MG63 (cell line): Measurements from ENCODE around the gene PRKCB. TPM values are rescaled to one million over a fixed set of nuclear protein-coding genes. Genes with fewer than 3 reads are reported as not detected.

ENCODE experiments used
- DNase-seq: peaks from one replicate; pipeline ENCODE4 v3.0.0-alpha.2; 2020
- H3K27me3 ChIP-seq: fragments of 250-450 bp; sonication (Bioruptor Pico); 2 replicates; pipeline ENCODE4 v1.5.1; 2020; ENCODE audit warnings: mild to moderate bottlenecking, moderate library complexity
- H3K36me3 ChIP-seq: fragments of 250-450 bp; sonication (Bioruptor Pico); 2 replicates; pipeline ENCODE4 v1.5.1; 2020; ENCODE audit warnings: mild to moderate bottlenecking, moderate library complexity
- H3K4me3 ChIP-seq: fragments of 250-450 bp; sonication (Bioruptor Pico); 2 replicates; pipeline ENCODE4 v1.5.1; 2020; ENCODE audit warnings: mild to moderate bottlenecking, moderate library complexity
- H3K9me3 ChIP-seq: fragments of 250-450 bp; sonication (Bioruptor Pico); 2 replicates; pipeline ENCODE4 v1.5.1; 2020; ENCODE audit warnings: mild to moderate bottlenecking, moderate library complexity
- total RNA-seq: library from RNA; depleted of rRNA; stranded (reverse); fragments of >200 nt; shearing (Covaris generic); gene quantifications from 2 replicates; pipeline ENCODE4 v1.2.3, GENCODE V29; 2014; ENCODE audit warnings: low replicate concordance

The PRKCB gene
- total RNA-seq, 1 experiment from 2014 or later = not detected

DNA sequence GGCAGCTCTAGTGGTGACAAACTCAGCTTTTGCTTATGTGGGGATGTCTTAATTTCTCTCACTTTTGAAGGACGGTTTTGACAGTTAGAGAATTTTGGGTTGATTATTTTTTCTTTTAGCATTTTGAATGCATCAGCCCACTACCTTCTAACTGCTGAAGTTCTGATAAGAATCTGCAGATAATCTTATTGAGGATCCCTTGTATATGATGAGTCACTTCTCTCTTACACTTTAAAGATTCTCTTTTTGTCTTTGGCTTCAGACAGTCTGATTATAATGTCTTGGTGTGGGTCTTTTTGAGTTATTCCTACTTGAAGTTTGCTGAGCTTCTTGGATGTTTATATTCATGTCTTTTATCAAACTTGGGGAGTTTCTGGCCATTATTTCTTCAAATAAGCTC lies 5.5 kb upstream of the PRKCB start:
- peaks cover 3% of the 10 kb centered on the region; the same call in 1 of the 2 replicates for H3K27me3 ChIP-seq
- H3K36me3 ChIP-seq = no peaks in the 10 kb centered on the region
- peaks cover 2% of the 10 kb centered on the region; the same call in 1 of the 2 replicates for H3K9me3 ChIP-seq
- no peak for DNase-seq
- no peak overlapping the region for H3K4me3 ChIP-seq

DNA sequence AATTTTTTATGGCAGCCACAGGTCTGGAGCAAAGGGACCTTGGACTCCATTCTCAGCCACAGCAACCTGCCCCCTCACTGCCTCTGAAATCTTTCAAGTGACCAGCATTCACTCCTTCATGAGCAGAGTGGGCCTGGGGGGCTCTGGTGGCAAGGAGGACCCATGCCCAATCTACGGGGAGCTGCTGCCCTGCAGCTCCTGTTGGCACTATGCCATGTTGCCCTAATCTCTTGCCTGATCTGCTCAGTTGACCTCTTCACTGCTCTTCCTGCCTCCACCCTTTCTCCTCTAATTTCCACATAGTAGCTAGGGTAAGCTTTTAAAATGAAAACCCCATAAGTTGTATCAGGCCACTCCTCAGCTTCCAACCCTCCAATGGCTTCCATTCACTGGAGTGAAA lies 2.9 kb upstream of the PRKCB start:
- peaks cover 26% of the 10 kb centered on the region for H3K27me3 ChIP-seq
- H3K4me3 ChIP-seq = no peak overlapping the region
- no peaks in the 10 kb centered on the region for H3K36me3 ChIP-seq
- peaks cover 2% of the 10 kb centered on the region; the same call in 1 of the 2 replicates for H3K9me3 ChIP-seq
- no peak for DNase-seq

DNA sequence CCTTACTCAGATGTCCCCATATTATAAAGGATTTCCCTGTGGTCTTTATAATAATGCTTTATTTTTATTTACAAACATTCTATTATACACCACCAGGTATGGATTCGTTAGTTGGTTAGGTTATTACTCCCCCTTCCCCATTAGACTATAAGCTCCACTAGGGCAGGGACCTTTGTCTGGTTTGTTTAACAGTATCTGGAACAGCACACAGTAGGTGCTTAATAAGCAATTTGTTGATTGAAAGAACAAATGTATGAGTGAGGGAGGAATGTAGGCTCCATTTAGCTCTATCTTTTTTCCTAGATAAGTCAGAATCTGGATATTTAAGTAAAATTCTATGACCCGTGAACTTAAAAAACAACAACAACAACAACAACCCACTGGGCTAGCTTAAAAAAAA lies 2.3 kb upstream of the PRKCB start:
- Histone ChIP-seq H3K36me3 (no peaks in the 10 kb centered on the region), H3K27me3 (peaks cover 31% of the 10 kb centered on the region), H3K9me3 (peaks cover 2% of the 10 kb centered on the region; the same call in 1 of the 2 replicates), H3K4me3 (no peak overlapping the region)
- no peak for DNase-seq

DNA sequence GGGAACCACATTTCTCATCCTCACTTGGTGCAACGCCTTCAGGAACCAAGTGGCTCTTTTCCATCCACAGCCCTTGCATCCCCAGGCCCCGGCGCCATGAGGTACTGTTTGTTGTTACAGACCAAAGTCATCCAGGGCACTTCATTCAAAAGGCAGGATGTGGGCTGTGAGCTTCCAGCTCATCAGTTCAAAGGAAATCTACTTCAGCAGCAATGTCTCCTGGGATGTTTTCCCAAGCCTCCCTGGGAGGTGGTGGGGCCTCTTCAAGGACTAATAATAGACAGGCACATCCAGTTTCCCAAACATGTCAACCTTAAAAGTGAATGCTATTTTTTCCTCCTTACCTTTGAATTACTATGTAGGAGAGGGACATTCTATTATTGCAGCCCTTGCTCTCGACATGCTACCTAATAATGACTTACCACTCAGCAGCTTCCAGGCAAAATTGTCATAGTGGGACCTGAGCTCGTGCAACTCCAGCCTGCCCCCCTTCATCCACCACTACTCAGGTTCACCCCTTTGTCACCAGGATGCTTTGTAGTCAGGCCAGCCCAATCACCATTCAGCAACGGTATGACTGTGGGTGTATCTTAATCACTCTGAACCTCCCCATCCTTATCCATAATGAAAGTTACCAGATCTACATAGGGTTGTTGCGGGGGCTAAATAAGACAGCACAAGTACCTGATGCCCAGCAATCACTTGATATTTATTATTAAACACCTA lies 1.7 kb upstream of the PRKCB start:
- DNase-seq = no peak
- Histone ChIP-seq H3K27me3 (peaks cover 33% of the 10 kb centered on the region), H3K36me3 (no peaks in the 10 kb centered on the region)

DNA sequence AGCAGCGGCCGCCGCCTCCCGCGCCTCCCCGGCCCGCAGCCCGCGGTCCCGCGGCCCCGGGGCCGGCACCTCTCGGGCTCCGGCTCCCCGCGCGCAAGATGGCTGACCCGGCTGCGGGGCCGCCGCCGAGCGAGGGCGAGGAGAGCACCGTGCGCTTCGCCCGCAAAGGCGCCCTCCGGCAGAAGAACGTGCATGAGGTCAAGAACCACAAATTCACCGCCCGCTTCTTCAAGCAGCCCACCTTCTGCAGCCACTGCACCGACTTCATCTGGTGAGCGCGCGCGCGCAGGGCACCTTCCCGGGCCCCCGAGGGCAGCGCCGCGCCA lies 258 bp downstream of the PRKCB start:
- DNase-seq = no peak
- Histone ChIP-seq H3K9me3 (no peaks in the 10 kb centered on the region), H3K4me3 (no peak overlapping the region), H3K36me3 (no peaks in the 10 kb centered on the region), H3K27me3 (peaks cover 43% of the 10 kb centered on the region)

More for the DNA sequence above, 1.7 kb upstream of the PRKCB start:
- no peak overlapping the region for H3K4me3 ChIP-seq
- 0 out of 2 replicates have a peak, but pooled peaks cover 2% of the 10 kb centered on the region for H3K9me3 ChIP-seq

DNA sequence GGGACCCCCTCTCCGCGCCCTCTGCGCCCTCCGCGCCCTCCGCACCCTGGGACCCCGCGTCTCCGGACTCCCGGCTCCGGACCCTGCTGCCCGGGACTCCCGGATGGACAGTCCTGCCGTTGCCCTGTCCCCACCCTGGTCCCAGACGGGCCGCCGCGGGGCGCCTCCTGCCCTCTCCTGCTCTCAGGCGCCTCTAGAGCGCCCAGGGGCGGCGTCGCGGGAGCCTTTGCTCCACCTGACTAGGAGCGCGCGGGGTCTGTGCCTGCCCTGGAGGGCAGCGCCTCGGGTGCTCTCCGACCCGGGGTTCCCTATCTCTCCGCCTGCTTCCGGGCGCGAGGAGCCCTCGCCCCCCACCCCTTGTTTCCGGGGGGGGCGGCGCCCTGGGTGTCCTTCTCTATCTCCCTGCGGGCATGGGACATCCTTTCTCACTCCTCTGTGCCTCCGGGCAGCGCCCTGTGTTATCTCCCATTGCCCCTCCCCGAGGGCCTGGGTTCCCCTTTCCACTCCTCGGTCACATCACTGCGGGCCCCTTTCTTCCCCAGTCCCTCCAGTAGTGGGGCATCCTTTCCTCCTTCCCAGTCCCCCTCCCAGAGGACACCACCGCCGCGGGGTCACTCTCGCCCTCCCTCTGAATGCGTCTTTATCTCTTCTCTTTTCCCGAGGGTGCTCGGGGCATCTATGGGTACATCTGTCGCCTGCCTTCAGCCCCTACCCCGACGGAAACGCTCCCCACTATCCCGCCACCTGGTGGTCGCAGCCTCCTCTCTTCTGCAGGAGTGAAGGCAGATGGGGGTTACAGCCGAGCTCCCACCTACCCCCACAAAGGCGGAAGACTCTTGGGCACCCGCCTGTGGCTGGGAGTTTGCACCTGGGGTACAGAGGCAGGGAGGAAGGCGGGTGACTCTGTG lies 875 bp downstream of the PRKCB start:
- H3K27me3 ChIP-seq = peaks cover 43% of the 10 kb centered on the region

DNA sequence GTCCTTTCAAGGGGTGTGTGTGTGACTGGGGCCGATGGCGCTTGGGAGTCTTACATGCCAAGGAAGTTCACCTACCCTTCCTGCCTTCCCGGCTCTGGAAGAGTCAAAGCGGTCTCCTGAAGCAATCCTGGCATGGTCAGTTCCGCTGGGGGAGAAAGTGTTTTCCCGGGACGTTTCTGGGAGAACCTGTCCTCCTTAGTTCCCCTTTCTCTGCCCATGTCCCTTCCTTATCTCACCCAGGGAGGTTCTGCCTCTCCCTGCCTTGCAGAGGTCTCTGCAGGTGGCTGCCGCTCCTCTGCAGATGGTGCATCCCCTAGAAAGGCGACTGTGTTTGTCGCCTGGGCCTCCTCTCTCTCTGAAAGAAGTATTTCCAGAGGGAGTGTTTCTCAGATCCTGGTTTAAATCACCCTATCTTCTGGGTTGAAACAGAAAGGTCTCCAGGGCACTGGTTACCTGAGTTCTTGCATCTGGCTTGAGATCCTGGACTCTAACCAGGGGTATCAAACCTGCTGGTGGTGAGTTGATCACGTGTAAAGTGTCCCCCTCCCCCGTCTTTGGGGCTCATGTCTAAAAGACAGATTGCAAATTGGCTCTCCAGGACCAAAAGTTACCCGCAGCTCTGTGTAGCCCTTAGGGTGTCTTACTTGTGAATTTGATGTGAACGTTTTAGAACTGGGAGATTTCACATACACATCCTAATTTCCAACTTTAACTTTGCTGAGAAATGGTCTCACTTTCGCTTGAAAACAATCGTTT lies 1.9 kb downstream of the PRKCB start:
- Histone ChIP-seq H3K9me3 (no peaks in the 10 kb centered on the region), H3K4me3 (no peak overlapping the region), H3K36me3 (no peaks in the 10 kb centered on the region), H3K27me3 (peaks cover 43% of the 10 kb centered on the region)
- DNase-seq = no peak

More for the DNA sequence above, 875 bp downstream of the PRKCB start:
- H3K9me3 ChIP-seq = no peaks in the 10 kb centered on the region
- no peaks in the 10 kb centered on the region for H3K36me3 ChIP-seq
- DNase-seq = peak; percentile 5
- no peak overlapping the region for H3K4me3 ChIP-seq

DNA sequence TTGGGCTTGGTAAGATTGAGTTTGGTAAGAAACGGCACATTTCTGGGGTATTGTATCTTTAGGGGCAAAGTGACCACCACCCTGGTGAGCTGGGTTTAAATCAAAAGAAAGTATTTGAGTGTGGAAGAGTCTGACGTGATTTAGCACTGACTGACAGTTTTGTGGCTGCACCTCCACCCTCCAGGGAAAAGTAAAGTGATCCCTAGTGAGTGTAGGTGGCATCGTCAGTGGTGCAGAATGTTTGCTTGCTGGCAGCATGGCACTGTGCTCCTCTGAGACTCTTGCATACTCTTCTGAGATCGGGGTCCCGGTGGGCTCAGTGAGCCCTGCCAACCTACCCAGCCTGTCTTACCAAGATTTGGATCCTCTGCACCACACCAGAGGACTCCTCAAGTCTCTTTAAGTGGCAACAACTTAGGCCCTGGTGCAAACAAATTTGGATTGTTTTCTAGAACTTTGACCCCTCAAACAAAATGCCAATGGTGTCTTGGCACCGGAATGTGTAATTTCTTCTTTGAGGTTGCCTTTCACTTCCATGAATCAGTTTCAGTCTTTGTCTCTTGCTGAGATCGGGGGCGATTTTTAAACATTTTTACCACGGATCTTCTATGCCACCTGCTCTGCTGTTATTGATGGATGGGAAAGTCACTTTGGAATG lies 2.8 kb downstream of the PRKCB start:
- H3K4me3 ChIP-seq = no peak overlapping the region
- H3K9me3 ChIP-seq = no peaks in the 10 kb centered on the region
- no peak for DNase-seq
- H3K36me3 ChIP-seq = no peaks in the 10 kb centered on the region
- H3K27me3 ChIP-seq = peaks cover 43% of the 10 kb centered on the region

DNA sequence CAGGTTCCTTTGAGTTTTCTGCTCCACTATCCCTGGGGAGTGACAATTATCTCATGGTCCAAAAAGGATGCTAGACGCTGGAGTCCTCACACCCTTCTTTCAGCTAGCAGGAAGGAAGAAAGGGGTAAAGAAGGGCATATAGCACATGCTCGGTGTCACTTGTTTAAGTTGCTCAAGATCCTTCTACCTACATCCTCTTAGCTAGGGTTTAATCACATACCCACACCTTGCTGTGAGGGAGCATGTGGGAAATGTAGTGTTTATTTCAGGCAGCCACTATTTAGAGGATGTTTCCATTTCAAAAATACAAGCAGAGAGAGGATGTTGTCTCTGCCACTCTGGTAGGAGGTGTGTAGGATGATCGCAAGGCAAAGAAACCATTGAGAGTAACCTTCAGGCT lies 4.5 kb downstream of the PRKCB start:
- Histone ChIP-seq H3K9me3 (no peaks in the 10 kb centered on the region), H3K4me3 (no peak overlapping the region), H3K27me3 (peaks cover 40% of the 10 kb centered on the region), H3K36me3 (no peaks in the 10 kb centered on the region)
- DNase-seq = no peak

DNA sequence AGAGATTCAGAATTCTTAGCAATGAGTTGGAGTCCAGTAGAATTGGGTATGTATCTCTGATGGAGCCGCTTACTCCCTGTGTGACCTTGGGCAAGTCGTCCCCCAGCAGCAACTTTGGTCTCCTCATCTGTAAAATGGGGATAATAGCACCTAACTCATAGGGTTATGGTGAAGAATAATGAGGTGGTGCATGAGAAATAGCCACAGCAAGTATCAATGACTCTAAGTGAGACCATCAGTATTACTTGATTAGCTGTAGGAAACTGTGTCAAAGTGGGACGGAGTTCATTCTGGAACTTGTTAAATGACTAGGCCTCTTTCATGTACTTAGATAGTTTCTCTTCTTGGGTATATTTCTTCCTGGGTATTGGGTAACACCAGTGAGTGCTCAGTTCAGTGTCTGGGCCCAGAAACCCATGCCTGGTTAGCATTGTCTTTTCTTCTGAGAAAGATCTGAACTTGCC lies 6.4 kb downstream of the PRKCB start:
- DNase-seq = no peak
- H3K9me3 ChIP-seq = no peaks in the 10 kb centered on the region
- no peaks in the 10 kb centered on the region for H3K36me3 ChIP-seq
- H3K27me3 ChIP-seq = peaks cover 25% of the 10 kb centered on the region
- H3K4me3 ChIP-seq = no peak overlapping the region

DNA sequence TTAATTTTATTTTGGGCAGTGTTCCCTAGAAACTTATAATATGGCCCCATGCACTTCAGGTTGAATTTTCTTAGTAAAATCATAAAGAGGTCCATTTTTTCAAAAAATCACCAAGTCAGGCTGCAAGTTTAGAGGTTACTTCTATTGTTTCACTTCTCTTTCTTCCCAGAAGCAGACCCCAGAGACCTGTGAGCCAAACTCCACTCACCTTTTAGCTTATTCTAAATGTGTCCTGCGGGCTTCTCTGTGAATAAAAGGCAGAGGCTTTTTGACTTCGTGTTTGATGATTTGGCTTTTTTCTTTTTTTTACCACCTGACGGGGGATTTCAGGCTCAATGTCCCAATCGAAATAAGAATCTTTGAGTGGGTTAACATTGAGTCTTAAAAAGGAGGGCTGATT lies 7.4 kb downstream of the PRKCB start:
- no peaks in the 10 kb centered on the region for H3K9me3 ChIP-seq
- no peak overlapping the region for H3K4me3 ChIP-seq
- no peak for DNase-seq
- H3K27me3 ChIP-seq = peaks cover 15% of the 10 kb centered on the region
- no peaks in the 10 kb centered on the region for H3K36me3 ChIP-seq

DNA sequence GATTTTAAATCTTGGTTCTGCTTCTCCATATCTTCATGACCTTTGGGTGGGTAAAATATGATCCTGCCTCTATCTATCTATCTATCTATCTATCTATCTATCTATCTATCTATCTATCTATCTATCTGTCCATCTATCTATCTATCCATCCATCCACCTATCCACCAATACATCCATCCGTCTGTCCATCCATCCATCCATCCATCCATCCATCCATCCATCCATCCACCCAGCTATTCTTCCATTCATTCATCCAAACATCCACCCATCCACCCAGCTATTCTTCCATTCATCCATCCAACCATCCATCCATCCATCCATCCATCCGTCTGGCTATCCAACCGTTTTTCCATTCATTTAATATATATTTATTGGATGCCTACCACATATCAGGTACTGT lies 11.5 kb downstream of the PRKCB start:
- no peak for DNase-seq
- no peaks in the 10 kb centered on the region for H3K36me3 ChIP-seq
- H3K27me3 ChIP-seq = peaks cover 5% of the 10 kb centered on the region; the same call in 1 of the 2 replicates
- H3K4me3 ChIP-seq = no peak overlapping the region
- no peaks in the 10 kb centered on the region; the same call in 1 of the 2 replicates for H3K9me3 ChIP-seq

DNA sequence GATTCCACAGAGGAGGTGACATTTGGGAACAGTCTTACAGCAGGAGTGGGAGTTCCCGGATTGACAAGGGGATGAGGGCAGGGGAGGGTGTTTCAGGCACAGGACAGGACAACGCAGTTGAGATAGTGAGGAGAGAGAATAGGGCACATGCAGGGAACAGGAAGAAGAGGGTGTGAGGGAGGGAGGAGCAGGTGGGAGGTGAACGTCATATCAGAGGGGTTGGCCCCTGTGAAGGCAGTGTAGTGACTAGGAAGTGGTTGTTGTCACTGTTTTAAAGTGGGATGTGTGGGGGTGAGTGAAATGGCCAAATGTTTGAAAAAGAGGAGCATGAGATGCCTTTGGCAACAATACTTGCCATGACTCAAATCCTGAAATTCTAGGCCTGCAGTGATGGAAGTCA lies 12.2 kb downstream of the PRKCB start:
- H3K9me3 ChIP-seq = no peaks in the 10 kb centered on the region; the same call in 1 of the 2 replicates
- no peak for DNase-seq
- H3K4me3 ChIP-seq = no peak overlapping the region
- H3K27me3 ChIP-seq = peaks cover 5% of the 10 kb centered on the region; the same call in 1 of the 2 replicates
- no peaks in the 10 kb centered on the region for H3K36me3 ChIP-seq

DNA sequence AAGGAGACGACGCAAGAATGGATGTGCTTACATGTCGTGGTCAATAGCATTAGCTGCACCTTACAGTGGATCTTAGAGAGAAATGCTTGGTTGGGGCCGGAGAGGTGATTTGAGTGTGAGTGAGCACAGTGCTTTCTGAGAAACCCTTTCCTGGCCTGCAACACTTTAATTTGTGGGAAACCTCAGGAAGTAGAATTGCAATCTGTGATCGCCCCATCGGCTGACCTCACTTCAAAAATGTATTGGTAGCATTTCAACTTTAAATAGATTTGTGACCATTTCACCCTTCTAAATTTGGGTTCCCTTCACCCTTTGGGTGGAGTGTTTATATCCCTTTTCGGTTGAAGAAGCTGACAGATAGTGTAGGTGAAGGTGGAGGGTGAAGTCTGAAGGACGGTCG lies 13.2 kb downstream of the PRKCB start:
- Histone ChIP-seq H3K9me3 (no peaks in the 10 kb centered on the region; the same call in 1 of the 2 replicates), H3K36me3 (no peaks in the 10 kb centered on the region), H3K27me3 (peaks cover 5% of the 10 kb centered on the region; the same call in 1 of the 2 replicates), H3K4me3 (no peak overlapping the region)
- DNase-seq = no peak

DNA sequence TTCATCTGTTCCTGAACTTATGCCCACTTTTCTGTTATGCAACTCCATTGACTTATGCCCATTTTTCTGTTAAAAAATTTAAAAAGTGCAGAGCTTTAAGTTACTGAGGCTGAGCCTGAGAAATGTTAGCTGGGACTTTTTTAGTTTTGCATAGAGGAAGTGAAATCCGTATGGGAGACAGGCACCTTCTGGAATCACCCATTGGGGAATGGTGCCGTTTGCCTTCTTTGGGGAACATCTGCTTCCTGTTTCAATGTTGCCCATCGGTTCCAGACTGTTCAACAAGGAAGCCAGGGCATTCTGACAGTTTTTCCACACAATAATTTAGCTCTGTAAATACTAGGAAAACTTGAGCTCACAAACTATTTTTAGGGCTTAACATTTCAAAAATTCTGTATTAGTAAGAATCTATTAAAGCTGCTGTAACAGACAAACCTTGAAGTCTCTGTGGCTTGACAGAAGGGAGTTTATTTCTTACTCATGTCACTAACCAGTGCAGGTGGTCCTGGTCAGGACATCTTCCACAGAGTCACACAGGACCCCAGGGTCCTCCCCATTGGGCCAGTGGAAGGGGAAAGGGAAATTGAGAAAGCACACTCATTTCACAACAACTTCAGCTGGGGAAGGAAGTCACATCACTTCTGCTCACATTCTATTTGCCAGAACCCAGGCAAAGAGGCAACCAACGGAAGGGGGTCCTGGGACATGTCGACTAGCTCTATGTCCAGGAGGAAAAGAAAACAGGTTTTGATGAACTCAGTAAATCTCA lies 17.2 kb downstream of the PRKCB start:
- H3K9me3 ChIP-seq = no peaks in the 10 kb centered on the region; the same call in 1 of the 2 replicates

More for the DNA sequence above, 17.2 kb downstream of the PRKCB start:
- no peaks in the 10 kb centered on the region for H3K36me3 ChIP-seq
- no peak for DNase-seq
- H3K4me3 ChIP-seq = no peak overlapping the region
- H3K27me3 ChIP-seq = peaks cover 5% of the 10 kb centered on the region; the same call in 1 of the 2 replicates
